Ovary (tissue), 9 donors: ENCODE results near the gene CFAP54. TPM values are rescaled to one million over a fixed set of nuclear protein-coding genes. Genes with fewer than 3 reads are reported as not detected.

Experiments used
- DNase-seq, 5 donors: peaks; one replicate each; pipeline ENCODE4 v3.0.0-alpha.2; 2019 to 2020
- H3K27ac ChIP-seq, 2 donors: fragments of 200-600 bp; one replicate each; pipeline versions ENCODE4 v1.5.1 to v1.8.0; 2019 to 2022
- H3K27me3 ChIP-seq: fragments of 200-600 bp; one replicate; pipeline ENCODE4 v1.8.0; 2022
- H3K36me3 ChIP-seq: fragments of 200-600 bp; sonication (generic); one replicate; pipeline ENCODE4 v1.5.1; 2019
- H3K4me1 ChIP-seq: one replicate; pipeline ENCODE4 v1.8.1; 2013; ENCODE audit warnings: mild to moderate bottlenecking, moderate library complexity; ENCODE audit not compliant: insufficient read depth
- H3K4me3 ChIP-seq: fragments of 200-600 bp; sonication (generic); one replicate; pipeline ENCODE4 v1.5.1; 2017
- H3K9me3 ChIP-seq, 2 donors: fragments of 200-600 bp in 1 of 2; sonication (generic) in 1 of 2; one replicate each; pipeline versions ENCODE4 v1.5.1 to v1.8.1; 2013 to 2019; ENCODE audit warnings: mild to moderate bottlenecking in 1 of 2, moderate library complexity in 1 of 2
- CTCF ChIP-seq, 3 donors: fragments of 450-650 bp in 2 of 3; fragments of 200-600 bp in 1 of 3; IDR thresholded peaks; one replicate each; pipeline versions ENCODE4 v1.5.1 to v1.8.0; 2016 to 2022; ENCODE audit warnings: antibody characterized with exemption in 3 of 3, mild to moderate bottlenecking in 1 of 3
- EP300 ChIP-seq: sonication (generic); formaldehyde crosslinking; IDR thresholded peaks from one replicate; pipeline ENCODE4 v1.6.1; 2017; ENCODE audit warnings: antibody characterized with exemption
- POLR2A ChIP-seq: fragments of 450-650 bp; IDR thresholded peaks from one replicate; pipeline ENCODE4 v1.6.1; 2017; ENCODE audit warnings: antibody characterized with exemption, mild to moderate bottlenecking, moderate library complexity
- WGBS, 3 donors: extraction: QIAGEN DNeasy Blood & Tissue Kit in 1 of 3; methylation state at CpG; one replicate each; pipeline versions ENCODE4 v1.1.5 to v1.1.7; 2013 to 2017; 5-methylcytosine and 5-hydroxymethylcytosine counted together
- intact Hi-C, 4 donors: fragments of 100-400 bp; cut with DNase I; formaldehyde crosslinking; loops; one replicate each; pipeline versions ENCODE4 v1.11.0 to v1.15.1; 2022 to 2023
- polyA plus RNA-seq, 2 donors: library from polyadenylated mRNA; stranded (reverse); fragments of 200-250 nt in 1 of 2; fragments of 350-450 nt in 1 of 2; fragmentation: Illumina TruSeq in 1 of 2; extraction: RNeasy Lipid Tissue Mini Kit (QIAGEN cat#74804) in 1 of 2; gene quantifications; one replicate each; pipeline ENCODE4 v1.2.3, GENCODE V29; 2013 to 2014
- total RNA-seq, 7 donors: library from RNA; depleted of rRNA in 2 of 7; stranded (reverse); fragments of >200 nt in 2 of 7; fragmentation: NEBNext Ultra II Directional in 3 of 7; extraction: Animal tissue kit (Norgen Biotek cat#: 25700) in 3 of 7; gene quantifications; one replicate each; pipeline versions ENCODE4 v1.1.0 to v1.2.4, GENCODE V29; 2016 to 2023
- donor health status: DM: no; HTN: no; CAD: no; lungs with moderate emphysema.
- donor health status: DM: no; HTN: no; CAD: no.
- donor health status: Bipolar disorder and iron deficiency.
- donor health status: DM: yes; HTN: yes; CAD: no.
- donor health status: DM: no; HTN: no; CAD: no.
- donor health status: DM: yes; HTN: yes; CAD: no.

Gene CFAP54
- total and polyA plus RNA-seq, 9 donors = 0.15 to 29.8 (median 1.7) TPM

DNA sequence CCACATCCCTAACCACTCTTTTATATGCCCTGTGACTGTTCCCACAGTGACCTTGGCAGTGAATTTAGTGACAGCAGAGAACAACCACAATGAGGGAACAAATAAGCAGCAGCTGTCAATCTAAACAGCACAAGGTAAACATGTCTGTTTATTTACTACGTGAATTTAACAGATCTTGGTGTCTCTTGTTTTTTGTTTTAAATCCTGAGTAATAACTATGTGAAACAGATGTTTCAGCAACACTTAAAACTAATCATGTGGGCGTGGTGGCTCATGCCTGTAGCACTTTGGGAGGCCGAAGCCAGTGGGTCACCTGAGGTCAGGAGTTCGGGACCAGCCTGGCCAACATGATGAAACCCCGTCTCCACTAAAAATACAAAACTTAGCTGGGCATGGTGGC is 17.0 kb upstream of the CFAP54 start:
- H3K4me3 ChIP-seq = no peak overlapping the region
- H3K27ac ChIP-seq = no peak overlapping the region
- no peaks in the 10 kb centered on the region for H3K27me3 ChIP-seq
- TF ChIP-seq CTCF (IDR thresholded peaks at IDR 0.05) = no peak
- no peak for TF ChIP-seq EP300
- no peak for TF ChIP-seq POLR2A
- H3K36me3 ChIP-seq = no peaks in the 10 kb centered on the region
- intact Hi-C loops = no loop called here
- no peaks in the 10 kb centered on the region for H3K4me1 ChIP-seq
- 63 to 80% (median 66%) methylated on average over 5 of the region's 5 CpGs for WGBS, 3 donors
- no peak for DNase-seq
- H3K9me3 ChIP-seq = no peaks in the 10 kb centered on the region

DNA sequence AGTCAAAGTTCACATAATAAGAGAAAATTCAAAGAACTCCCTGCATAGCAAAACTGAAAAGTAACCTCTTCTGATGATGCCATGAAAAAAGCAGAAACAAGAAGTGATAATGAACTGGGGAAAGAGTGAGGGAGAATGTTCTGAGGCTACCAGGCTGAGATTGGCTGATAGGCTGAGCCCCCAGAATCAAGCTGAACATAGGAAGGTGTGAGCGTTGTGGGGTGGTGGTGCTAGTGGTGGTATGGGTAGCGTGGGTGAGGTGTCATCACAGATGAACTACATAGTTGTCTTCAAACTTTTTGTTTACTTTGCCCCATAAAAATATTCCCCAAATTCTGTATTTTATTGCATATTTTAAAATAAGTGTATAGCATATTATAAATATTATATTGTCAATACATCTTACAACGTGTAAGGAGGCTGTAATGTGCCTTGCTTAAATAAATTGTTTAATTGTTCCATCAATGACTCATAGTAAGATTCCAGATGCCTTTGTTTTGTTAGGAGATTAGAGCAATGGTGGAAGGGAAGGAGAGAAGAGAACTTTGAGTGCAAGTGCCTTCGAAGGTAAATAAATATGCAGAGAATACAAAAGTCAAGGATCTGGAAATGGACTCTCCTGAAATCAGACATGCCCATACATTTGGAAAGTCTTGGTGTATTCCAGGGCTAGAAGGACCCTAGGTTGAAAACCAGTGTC is 15.8 kb upstream of the CFAP54 start:
- H3K36me3 ChIP-seq = no peaks in the 10 kb centered on the region
- no peak overlapping the region for H3K27ac ChIP-seq
- intact Hi-C loops = no loop called here
- no peak for DNase-seq
- no peaks in the 10 kb centered on the region for H3K27me3 ChIP-seq
- WGBS, 3 donors = 84 to 85% (median 85%) methylated on average over 4 of the region's 4 CpGs
- H3K4me3 ChIP-seq = no peak overlapping the region
- TF ChIP-seq POLR2A = no peak
- no peaks in the 10 kb centered on the region for H3K9me3 ChIP-seq
- H3K4me1 ChIP-seq = no peaks in the 10 kb centered on the region

- H3K9me3 ChIP-seq = no peaks in the 10 kb centered on the region
- TF ChIP-seq EP300 = no peak
- TF ChIP-seq POLR2A = no peak
- no peak for TF ChIP-seq CTCF (IDR thresholded peaks at IDR 0.05)
- intact Hi-C loops = no loop called here
- no peak overlapping the region for H3K4me3 ChIP-seq
- H3K27me3 ChIP-seq = no peaks in the 10 kb centered on the region
- no peak overlapping the region for H3K27ac ChIP-seq
- H3K36me3 ChIP-seq = no peaks in the 10 kb centered on the region
- no peak for DNase-seq
- H3K4me1 ChIP-seq = no peaks in the 10 kb centered on the region
- WGBS, 3 donors = 63 to 86% (median 77%) methylated on average over 4 of the region's 4 CpGs
These were observed 15.2 kb upstream of the CFAP54 start for GRCh38 chr12:96474206-96474605.

- no peak for TF ChIP-seq CTCF (IDR thresholded peaks at IDR 0.05)
- no peak for TF ChIP-seq POLR2A
- TF ChIP-seq EP300 = no peak
- DNase-seq = no peak
- Histone ChIP-seq H3K27me3 (no peaks in the 10 kb centered on the region), H3K9me3 (no peaks in the 10 kb centered on the region), H3K4me3 (no peak overlapping the region), H3K27ac (no peak overlapping the region), H3K4me1 (no peaks in the 10 kb centered on the region), H3K36me3 (no peaks in the 10 kb centered on the region)
- 40 to 48% (median 43%) methylated on average over 3 of the region's 3 CpGs for WGBS, 3 donors
- intact Hi-C loops = no loop called here
These were observed 11.4 kb upstream of the CFAP54 start for GRCh38 chr12:96478011-96478410.

DNA sequence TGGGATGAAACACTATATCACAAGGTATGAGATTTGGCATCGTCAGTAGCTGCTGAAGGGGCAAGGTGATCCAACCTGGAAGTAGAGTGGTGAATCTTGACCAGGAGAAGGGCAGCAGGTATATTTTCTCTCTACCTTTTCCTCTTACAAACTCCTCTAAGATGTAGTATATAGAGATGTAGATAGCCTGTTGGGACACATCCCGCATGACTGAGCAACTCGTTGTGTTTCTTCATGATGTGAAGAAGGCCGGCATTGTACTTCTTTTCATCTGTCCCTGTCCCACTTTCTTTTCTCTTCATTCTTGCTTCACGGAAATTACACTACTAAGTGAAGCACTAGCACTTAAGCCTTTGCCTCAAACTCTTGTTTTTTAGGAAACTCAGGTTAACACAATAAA is 7.3 kb upstream of the CFAP54 start:
- no peak overlapping the region for H3K4me3 ChIP-seq
- no peaks in the 10 kb centered on the region for H3K9me3 ChIP-seq
- H3K27ac ChIP-seq = no peak overlapping the region
- no peaks in the 10 kb centered on the region for H3K27me3 ChIP-seq
- no peaks in the 10 kb centered on the region for H3K4me1 ChIP-seq
- intact Hi-C loops = no loop called here
- TF ChIP-seq EP300 (no peak), CTCF (IDR thresholded peaks at IDR 0.05) (no peak), POLR2A (no peak)
- no peak for DNase-seq
- 90 to 93% (median 93%) methylated on average over 5 of the region's 5 CpGs for WGBS, 3 donors
- no peaks in the 10 kb centered on the region for H3K36me3 ChIP-seq
